ENCODE measurements around the gene HDLBP.

Gene HDLBP

DNA sequence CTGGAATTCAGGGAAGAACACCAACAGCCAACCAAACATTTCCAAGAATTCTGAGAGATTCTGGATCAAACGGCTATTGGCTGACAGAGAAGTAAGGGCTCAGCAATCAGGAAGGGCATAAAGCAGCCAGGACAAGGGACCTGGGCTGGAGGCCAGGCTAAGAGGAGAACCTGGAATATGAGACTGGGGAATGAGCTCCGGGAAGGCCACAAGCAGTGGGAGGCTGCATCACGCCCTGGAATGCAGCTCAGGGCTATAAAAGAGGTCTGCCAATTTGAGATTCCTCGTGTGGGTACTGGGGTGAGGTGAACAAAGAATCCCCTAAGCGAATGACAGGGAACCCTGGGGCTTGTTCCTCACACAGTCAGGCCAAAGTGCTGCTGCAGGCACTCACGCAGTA is 66.6 kb downstream of the HDLBP start:
- no peak for DNase-seq

DNA sequence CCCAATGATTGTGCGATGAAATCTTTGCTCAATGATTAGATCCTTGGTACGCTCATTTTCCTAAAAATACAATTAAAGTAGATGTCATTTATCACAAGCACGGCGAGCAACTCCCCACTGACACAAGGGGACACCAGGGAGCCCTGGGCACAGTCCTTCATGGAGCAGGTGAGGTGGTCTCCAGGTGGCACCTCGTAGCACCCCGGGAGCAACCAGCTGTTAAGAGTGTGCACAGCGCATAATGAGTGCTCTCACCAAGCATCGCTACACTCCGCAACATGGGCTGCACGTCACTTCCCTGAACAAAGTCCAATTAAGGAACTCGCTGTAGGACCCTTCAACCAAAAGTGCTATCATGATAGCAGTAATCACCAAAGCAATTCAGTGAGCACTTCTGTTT is 67.2 kb downstream of the HDLBP start:
- no peak for DNase-seq

DNA sequence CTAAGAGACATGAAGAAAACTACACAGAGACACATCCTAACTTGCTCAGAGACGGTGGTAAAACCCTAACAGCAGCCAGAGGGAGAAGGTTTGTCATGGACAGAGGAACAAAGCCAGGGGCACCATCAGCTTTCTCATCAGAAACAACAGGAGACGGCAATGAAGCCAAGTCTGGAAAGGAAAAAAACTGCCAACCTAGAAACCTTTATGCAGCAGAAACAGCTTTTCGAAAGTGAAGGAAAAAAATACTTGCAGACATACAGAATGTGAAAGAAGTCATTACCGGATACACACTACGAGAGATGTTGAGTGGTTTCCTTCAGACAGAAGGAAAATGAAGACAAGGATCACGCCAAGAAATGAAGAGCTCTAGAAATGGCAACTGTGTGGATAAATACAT is 71.1 kb downstream of the HDLBP start:
- DNase-seq = no peak

DNA sequence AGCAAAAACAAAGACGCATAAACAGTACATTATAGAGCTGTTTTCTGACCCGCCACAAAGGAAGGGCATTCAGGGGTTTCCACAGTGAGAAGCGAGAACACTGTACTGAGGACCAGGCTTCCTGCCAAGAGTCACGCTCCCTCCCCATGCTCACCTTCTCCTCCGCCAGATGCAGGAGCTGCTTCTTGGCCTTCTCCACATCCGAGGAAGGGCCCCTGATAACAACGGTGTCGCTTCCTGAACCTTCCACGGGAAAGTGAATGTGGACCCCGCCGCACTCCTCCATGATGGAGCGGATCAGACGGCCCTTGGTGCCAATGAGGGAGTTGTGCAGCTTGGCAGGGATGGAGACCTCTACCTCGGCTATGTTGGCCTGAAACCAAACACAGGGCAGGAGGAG is 73.2 kb downstream of the HDLBP start:
- no peak for DNase-seq

DNA sequence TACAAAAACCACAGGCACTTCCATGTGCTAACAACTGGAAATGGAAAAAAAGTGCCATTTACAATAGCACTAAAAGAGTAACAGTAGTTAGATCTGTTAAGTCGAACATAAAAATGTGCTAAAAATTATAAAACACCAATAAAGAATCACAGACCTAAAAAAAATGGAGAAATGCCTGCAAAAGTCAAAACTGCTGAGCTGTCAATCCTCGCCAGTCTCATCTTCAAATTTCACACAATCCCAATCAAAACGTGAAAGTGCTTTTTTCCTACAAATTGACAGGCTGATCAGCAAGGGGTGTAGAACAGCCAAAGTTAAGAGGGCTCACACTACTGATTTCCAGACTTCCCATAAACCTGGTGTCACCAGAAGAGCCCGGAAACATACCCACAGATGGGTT is 73.8 kb downstream of the HDLBP start:
- no peak for DNase-seq

DNA sequence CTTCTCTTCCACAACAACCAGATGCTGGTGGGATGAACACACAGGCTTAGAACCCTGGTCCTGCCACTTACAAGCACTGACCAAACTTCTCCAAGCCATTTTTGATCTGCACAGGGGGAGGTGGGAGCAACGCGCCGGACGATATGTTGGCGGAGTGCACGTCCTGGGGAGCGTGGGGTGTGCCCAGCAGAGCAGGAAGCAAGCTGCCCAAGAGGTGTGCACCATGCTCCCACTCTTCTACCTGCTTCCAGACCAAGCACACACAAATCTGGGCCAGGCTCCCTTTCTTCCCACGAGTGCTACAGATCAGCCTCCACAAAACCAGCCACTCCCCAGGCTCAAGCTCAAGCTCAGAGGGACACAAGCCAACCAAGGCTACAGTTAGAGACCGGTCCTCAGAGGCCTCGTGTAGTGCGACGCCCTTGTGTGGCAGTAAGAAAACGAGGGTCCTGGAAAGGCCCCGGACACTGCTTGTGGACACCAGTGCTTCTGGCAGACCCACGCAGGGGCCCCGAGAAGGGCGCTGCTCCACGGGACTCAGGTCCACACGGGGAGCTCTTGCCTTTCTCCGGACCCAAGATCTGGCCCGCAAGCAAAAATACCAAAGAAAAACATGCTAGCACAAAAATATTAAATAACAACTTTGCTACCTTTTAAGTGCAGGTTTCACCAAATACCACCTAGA is 75.0 kb downstream of the HDLBP start:
- DNase-seq = no peak

DNA sequence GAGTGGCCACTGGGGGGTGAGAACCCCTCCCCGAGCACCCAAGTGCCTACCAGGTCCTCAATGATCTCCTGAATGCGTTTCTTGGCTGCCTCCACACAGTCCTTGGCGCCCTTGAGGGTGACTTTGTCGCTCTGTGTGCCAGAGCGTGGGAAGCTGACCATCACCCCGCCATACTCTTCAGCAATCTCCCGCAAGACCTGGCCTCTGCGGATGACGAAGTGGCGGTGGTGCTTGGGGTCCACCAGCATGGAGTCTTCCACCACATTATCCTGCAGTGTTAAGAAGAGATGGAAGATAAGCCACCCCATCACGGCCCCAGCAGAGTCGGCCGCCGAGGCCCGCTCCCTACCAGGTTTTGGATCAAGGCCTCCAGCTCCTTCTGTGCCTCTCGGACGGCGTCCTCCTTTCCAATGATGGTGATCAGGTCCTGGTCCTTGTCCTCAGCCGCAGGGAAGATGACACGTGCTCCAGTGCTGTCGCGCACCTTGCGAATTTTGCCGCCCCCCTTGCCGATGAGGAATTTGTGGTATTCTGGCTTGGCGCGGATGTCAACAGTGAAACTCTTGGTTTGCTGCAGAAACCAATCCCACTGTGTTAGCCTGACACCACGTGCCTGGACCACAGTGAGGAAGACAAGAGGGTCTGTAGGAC is 75.8 kb downstream of the HDLBP start:
- DNase-seq = no peak

DNA sequence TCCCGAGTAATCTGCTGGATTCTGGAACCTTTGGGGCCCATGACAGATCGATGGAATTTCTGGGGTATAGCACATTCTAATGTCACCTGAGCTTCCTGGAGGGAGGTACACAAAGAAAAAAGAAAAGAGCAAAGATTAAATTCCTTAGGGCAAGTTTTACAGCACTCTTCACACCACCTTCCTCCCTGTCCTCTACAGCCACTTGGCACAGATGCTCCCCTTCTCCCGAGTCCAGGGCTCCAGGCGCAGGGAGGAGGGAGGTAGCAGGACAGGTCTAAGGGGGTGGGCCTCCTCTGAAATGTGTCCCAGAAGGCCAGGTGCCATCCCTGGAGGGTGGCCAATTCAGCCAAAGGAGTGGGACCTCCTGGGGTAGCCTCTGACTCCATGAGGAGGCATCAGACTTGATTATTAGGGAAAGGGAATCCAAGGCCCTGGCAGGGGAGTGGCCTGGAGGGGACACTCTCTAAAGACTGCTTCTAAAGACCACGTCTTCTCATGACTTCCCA is 76.7 kb downstream of the HDLBP start:
- DNase-seq = no peak

DNA sequence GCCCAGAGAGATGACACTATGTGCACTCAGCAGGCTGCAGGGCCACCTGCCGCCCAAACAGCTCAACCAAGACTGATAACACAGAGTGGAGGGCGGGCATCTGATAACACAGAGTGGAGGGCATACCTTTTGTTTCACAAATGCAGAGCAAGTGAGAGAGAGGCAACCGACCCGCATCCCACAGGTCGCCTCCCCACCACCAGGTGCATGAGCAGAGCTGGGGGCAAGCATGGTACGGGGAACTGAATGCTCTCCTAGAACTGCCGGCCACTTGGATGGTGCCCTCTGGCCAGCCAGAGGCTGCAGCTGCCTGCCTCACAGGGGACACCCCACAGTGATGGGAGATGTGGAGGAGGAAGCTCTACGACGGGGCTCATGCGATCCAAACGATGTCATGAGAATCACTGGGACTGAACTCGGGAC is 77.5 kb downstream of the HDLBP start:
- no peak for DNase-seq

DNA sequence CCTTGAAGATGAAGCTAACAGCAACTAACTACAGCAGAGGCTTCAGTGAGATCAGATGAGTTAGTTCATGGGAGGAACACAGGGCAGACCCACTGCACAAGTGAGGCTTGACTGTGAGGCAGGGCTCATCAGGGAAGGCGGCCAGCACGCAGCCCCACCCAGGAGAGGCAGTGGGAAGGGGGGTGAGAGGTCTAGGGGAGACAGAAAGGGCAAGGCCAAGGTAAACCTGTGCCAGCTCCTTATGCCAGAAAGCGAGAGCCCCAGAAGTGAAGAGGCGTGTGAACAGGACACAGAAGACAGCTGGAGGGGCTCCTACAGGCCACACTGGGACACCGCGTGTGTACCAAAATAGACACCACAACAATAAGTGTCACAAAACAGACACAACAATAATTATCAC is 78.4 kb downstream of the HDLBP start:
- no peak for DNase-seq

DNA sequence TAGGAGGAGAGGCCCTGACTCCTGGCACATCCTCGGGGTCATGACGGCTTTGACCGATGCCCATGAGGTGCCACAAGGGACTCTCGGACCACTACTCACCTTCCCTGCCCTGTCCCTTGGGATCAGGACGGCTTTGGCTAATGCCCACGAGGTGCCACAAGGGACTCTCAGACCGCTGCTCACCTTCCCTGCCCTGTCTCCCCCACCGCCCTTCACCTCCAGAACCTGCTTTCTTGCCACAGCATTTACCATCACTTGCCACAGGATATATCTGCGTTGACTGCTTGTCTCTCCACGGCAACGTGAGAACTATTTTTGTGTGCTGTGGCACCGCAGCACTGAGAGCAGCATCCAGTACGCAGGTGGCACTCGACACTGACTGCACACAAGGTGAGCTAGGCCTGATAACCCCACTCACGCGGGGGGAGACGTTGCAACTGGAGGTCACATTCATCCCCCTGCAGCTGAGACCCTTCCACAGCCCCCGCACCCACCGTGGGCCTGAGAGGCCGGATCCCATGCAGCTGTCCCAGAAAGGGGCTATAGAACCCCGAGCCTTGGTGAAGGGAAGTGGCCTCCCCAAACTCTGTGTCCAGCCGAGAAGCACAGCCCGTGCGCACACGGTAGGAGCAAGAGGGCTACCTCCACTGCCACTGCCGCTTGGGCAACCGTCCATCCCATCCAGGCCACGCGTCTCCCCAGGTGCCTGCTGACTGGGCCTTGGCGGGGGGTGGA is 79.4 kb downstream of the HDLBP start:
- no peak for DNase-seq

DNA sequence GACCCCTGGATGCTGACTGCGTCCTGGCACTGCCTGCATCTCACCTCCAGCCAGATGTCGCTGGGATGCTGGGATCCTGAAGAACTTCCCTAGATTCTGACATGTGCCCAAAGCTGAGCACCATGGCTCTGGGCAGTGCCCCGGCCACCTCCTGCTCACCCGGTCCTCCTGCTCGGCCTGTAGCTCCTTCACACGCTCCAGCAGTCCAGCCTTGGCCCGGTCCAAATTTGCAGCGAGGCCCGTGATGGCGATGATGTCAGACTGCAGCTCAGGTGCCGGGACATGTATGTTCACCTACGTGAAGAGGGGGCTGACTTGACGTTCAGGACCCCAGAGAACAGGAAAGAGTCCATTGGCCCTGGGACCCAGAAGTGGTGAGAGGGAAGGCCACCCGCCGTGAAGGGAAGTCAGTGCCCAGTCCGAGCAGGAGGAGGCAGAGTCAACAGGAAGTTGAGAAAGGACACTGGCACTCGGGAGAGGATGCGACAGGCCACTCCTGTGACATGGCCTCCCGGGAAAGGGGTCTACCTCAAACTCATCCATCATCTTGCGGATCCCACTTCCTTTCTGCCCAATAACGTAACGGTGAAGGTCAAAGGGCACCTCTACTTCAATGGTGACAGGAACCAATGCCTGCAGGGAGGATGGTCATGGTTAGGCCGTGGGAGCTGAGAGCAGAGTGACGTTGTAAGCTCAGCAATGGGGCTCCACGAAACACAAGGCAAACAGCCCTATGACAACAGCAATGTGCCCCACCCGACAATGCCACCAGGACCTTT is 80.3 kb downstream of the HDLBP start:
- no peak for DNase-seq

DNA sequence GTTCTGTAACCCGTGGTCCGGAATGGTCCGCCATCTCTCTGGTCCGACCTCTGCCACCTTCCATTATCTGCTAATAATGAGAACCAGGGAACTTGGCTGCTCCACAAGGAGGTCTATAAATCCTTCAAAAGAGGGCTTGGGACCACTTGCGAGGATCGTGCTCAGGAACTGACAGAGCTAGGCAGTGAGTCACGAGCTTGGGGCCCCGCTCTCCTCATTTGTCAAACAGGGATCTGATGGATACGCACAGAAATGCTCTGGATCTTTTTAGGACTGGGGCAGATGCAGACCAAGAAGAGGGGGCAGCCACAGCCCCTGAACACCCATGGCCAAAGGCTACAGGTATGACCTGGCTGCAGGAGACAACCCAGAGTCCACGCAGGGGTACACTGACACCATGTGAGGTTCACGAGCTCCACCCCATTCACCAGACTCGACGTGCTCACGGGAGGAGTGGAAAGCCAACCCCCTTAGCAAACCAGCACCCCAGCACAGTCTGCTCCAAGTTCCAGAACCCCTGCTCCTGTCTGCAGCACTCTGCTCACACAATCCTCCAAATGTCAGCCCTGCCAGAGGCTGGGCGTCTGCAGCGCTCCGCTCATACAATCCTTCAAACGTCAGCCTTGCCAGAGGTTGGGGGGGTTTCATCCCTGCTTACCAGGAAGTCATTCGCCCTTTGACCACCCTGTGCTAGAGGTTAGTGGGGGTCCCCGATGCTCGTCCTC is 81.2 kb downstream of the HDLBP start:
- DNase-seq = no peak

DNA sequence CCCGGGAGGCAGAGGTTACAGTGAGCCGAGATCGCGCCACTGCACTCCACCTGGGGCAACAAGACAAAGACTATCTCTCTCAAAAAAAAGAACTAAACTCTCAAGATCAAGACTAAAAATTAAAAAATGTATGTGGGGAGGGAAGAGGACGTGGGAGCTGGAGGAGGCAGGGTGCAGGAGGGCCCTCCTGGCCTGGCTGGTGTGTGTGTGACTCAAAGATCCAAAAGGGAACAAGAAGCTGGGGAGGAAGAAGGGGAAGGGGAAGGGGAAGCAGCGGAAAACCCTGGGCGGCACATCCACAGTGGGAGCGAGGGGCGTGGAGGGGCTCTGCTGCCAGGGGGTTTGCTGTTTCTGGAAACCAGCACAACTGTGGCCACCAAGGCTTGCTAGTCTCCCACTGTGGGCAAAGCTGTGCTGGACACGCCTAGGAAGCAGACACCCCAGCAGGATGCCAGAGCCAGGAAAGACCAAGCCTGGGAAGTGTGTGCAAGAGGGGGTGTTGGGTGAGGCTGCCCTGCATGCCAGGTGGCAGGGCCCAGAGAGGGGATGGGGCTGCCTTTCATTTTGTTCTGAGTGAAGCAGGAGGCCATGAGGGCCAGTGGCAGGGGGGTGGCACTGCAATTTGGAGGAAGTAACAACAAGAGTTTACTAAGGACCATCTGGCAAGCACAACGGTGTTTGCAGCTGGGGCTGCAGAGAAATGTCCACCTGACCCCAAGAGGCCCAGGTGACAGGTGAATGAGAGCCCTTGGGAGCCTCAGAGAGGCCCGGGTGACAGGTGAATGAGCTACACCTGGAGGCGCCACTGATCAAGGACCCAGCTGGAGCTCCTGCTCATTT is 82.5 kb downstream of the HDLBP start:
- no peak for DNase-seq

DNA sequence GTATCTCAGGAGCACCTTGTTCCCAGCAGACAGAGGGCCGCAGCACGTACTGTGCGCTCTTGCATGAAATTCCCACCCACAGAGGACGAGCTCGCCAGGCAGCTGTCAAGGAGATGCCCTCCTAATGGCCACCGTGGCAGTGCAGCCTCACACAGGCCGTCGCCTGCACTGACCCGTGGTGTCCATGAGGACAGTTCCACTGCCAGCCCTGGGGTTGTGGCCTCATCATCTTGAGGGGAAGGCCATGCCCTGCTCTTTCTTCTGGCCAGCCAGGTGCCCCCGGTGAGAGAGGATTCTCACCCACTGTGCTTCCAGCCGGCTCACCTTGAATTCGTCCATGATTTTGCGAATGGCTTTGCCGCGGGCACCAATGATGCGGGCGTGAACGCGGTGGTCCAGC is 85.0 kb downstream of the HDLBP start:
- DNase-seq = peak; percentile 32

DNA sequence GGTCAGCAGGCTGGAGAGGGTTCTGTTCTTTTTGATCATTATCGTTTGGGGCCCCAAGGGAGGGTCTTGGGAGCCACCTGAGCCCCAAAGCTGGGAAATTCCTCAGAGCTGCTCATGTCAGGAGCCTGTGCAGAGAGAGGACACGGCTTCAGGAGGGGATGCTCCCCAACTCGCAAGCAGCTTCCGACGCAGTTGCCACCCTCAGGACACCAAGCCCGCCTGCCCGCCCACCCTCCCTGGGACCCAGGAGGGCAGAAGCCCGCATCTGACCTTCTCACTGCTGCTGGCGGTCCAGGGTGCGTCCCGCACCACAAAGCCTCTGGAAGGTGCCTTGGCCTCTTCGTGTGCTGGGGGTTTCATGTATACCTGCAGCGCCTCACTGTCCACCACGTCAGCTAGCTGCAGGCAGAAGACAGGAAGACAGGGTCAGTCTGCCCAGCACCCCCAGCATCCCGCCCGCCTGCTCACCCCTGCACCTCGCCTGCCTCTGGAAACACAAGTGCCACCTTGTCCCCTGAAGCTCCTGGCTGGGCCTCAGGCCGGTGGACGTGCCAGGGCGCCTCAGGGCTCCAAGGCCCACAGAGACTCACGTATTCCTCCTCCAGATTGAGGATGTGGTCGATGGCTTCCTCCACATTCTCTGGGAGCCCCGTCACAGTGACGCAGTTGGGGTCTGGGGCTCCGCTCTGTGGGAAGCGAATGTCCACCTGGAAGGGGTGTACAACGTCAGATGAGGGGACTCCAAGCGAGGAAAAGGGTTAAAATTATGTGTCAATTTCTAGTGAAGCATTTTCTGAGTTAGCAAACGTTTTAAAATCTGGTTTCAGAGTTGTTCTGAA is 85.7 kb downstream of the HDLBP start:
- DNase-seq = no peak

DNA sequence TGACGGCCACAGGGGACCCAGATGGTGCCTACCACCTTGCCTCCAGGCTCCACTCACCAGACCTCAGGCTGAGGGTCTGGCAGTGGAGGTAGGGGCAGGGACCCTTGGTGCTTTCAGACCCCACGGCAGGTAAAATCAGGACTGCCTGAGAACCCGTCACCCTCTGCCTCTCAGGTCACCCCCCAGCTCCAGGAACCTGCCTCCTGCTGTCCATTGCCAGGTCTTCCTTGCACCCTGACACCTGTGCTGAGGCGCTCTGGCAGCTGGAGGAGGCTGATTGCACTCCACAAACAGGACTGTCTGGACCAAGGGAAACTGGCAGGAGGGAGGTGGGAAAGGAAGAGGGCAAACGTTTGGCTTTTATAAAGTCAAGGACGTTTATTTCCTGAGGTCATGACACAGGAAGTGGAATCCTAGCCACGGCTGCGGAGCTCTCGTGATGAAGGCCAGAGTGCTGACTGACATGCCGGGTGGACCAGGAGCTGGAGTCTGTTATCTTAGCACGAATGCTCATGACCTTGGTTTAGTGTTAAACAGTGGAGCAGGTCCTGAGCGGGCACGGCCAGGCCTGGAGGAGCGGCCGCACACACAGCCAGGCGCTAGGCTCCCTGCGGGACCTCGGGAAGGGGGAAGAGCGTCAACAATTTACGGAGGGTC is 86.5 kb downstream of the HDLBP start:
- no peak for DNase-seq

DNA sequence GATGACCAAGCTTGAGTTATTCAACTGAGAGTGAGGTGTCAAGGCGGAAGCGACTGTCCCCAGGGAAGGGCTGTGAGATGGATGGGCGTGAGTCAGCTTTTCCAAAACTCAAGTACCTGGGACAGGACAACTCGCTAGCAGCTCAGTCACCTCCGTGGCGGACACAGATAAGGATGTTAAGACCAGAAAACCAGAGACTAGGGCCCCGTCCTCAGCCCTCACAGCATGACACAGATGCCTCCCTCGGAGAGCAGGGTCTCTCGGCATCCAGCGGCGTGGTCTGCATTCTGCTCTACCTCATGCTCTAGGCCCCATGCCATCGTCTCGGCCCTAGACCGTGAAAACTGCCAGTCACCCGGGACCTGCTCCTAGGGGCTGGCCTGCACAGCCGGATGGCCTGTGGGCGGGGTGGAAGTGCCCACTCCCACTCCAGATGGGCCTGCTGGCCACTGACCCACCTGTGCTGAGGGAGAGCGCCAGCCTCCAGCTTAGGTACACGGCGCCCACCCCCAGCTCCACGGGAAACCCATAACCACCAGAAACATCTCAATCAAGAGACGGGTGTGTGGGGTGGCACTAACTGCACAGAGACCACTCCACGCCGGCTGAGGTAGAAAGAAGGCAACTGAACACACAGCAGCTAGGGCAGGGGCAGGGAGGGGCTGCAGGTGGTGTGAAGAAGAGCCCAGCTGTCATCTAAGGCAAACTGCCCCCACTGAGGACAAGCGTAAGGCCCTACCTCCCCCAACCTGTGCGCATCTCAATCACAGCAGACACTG is 87.2 kb downstream of the HDLBP start:
- DNase-seq = no peak

DNA sequence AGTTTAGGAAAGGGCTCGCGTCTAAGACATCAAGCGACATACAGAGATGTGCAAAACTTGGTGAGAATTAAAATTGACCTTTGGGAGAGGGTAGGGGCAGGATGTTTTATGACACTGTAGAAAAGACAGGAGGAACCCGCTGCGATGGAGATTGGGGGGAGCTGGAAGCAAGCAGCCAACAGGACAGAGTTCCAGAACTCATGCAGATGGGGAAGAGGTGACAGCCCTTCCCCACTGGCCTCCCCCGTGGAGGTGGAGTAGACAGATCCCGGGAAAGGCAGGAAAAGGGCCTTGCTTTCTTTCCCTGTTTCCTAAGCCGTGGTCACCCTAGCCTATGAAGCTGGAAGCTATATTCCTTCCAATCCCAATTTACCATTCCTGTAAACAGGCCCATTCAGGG is 87.9 kb downstream of the HDLBP start:
- DNase-seq = no peak

Data from retina (tissue), 1 donor.